Measurements from ENCODE around the gene ACIN1.
"Not testable (repeated sequence)": the region's sequence is repeated elsewhere in the genome, so short reads cannot be mapped to it uniquely, and the experiment has no call there.

ACIN1 gene

GRCh38 chr14:23109769-23110168, 14.8 kb upstream of the ACIN1 start:
- Histone ChIP-seq H2BK5ac (ENCODE audit: low read length) (no peak overlapping the region), H3K9ac (ENCODE audit: low read depth, low read length, poor library complexity) (no peak overlapping the region), H2BK15ac (ENCODE audit: low read length) (no peak overlapping the region), H3K9me3 (replicated peaks in 1 of 2; ENCODE audit: control insufficient read depth in 2 of 2, insufficient read depth in 1 of 2, low read depth in 1 of 2, low read length in 2 of 2) (peaks cover 0 to 2% of the 10 kb centered on the region in 2 donors), H3K79me1 (ENCODE audit: low read depth, low read length) (no peaks in the 10 kb centered on the region), H4K8ac (ENCODE audit: low read depth, low read length) (no peak overlapping the region), H2AK5ac (ENCODE audit: low read depth, low read length) (no peak overlapping the region), H4K91ac (ENCODE audit: low read depth, low read length, poor library complexity) (no peak overlapping the region), H3K4me3 (ENCODE audit: low read length in 2 of 2) (no peak overlapping the region), H2AFZ (ENCODE audit: low read length) (no peak overlapping the region), H3K23ac (ENCODE audit: low read depth, low read length, poor library complexity) (no peak overlapping the region), H3K27ac (replicated peaks; ENCODE audit: low read length) (no peak overlapping the region), H3K18ac (ENCODE audit: low read length) (no peak overlapping the region), H2BK120ac (ENCODE audit: low read depth, low read length) (no peak overlapping the region), H2BK12ac (ENCODE audit: low read length) (no peak overlapping the region), H3K14ac (ENCODE audit: low read length) (no peak overlapping the region), H3K4me2 (ENCODE audit: insufficient read depth, low read length, poor library complexity, severe bottlenecking) (no peak overlapping the region), H3K4ac (ENCODE audit: low read length) (no peak overlapping the region), H3K36me3 (replicated peaks in 1 of 2; ENCODE audit: control insufficient read depth in 2 of 2, insufficient read depth in 2 of 2, low read length in 2 of 2) (no peaks in the 10 kb centered on the region), H3K4me1 (ENCODE audit: control insufficient read depth in 2 of 2, insufficient read depth in 1 of 2, low read depth in 1 of 2, low read length in 2 of 2) (peaks cover 9 to 10% of the 10 kb centered on the region in 2 donors), H3K27me3 (ENCODE audit: control insufficient read depth in 3 of 3, insufficient read depth in 3 of 3, low read depth in 1 of 3, low read length in 3 of 3) (peaks cover 0 to 12% (median 0%) of the 10 kb centered on the region in 3 experiments)
- no peak for DNase-seq (ENCODE audit: low spot score)
- WGBS, 2 donors (ENCODE audit: extremely low coverage in 2 of 2, insufficient read length in 2 of 2, insufficient replicate concordance in 1 of 2) = no CpG with 5 or more reads among the region's 1 CpG

GRCh38 chr14:23108169-23108568, 13.2 kb upstream of the ACIN1 start:
- not testable (repeated sequence) for H3K4me2 ChIP-seq (ENCODE audit: insufficient read depth, low read length, poor library complexity, severe bottlenecking); H2BK120ac ChIP-seq (ENCODE audit: low read depth, low read length); H2BK15ac ChIP-seq (ENCODE audit: low read length); H4K91ac ChIP-seq (ENCODE audit: low read depth, low read length, poor library complexity); H3K4ac ChIP-seq (ENCODE audit: low read length); H3K23ac ChIP-seq (ENCODE audit: low read depth, low read length, poor library complexity); H4K8ac ChIP-seq (ENCODE audit: low read depth, low read length); H3K9me3 ChIP-seq (replicated peaks in 1 of 2; ENCODE audit: control insufficient read depth in 2 of 2, insufficient read depth in 1 of 2, low read depth in 1 of 2, low read length in 2 of 2); H3K18ac ChIP-seq (ENCODE audit: low read length); H2AK5ac ChIP-seq (ENCODE audit: low read depth, low read length); H3K79me1 ChIP-seq (ENCODE audit: low read depth, low read length); H3K4me3 ChIP-seq (ENCODE audit: low read length in 2 of 2); H3K4me1 ChIP-seq (ENCODE audit: control insufficient read depth in 2 of 2, insufficient read depth in 1 of 2, low read depth in 1 of 2, low read length in 2 of 2); H3K14ac ChIP-seq (ENCODE audit: low read length); H2BK5ac ChIP-seq (ENCODE audit: low read length); DNase-seq (ENCODE audit: low spot score); H2AFZ ChIP-seq (ENCODE audit: low read length); H3K9ac ChIP-seq (ENCODE audit: low read depth, low read length, poor library complexity); H3K27ac ChIP-seq (replicated peaks; ENCODE audit: low read length); H2BK12ac ChIP-seq (ENCODE audit: low read length); H3K36me3 ChIP-seq (replicated peaks in 1 of 2; ENCODE audit: control insufficient read depth in 2 of 2, insufficient read depth in 2 of 2, low read length in 2 of 2)
- WGBS, 2 donors (ENCODE audit: extremely low coverage in 2 of 2, insufficient read length in 2 of 2, insufficient replicate concordance in 1 of 2) = no CpG with 5 or more reads among the region's 24 CpGs
- H3K27me3 ChIP-seq (ENCODE audit: control insufficient read depth in 3 of 3, insufficient read depth in 3 of 3, low read depth in 1 of 3, low read length in 3 of 3) = peaks cover 0 to 12% (median 0%) of the 10 kb centered on the region in 3 experiments

GRCh38 chr14:23107620-23108019, 12.7 kb upstream of the ACIN1 start:
- H2BK15ac ChIP-seq (ENCODE audit: low read length); H2BK12ac ChIP-seq (ENCODE audit: low read length); H2AK5ac ChIP-seq (ENCODE audit: low read depth, low read length); H4K91ac ChIP-seq (ENCODE audit: low read depth, low read length, poor library complexity); H3K9ac ChIP-seq (ENCODE audit: low read depth, low read length, poor library complexity); H2AFZ ChIP-seq (ENCODE audit: low read length); H3K27ac ChIP-seq (replicated peaks; ENCODE audit: low read length); H2BK5ac ChIP-seq (ENCODE audit: low read length); H3K18ac ChIP-seq (ENCODE audit: low read length); H3K36me3 ChIP-seq (replicated peaks in 1 of 2; ENCODE audit: control insufficient read depth in 2 of 2, insufficient read depth in 2 of 2, low read length in 2 of 2); H2BK120ac ChIP-seq (ENCODE audit: low read depth, low read length); H3K23ac ChIP-seq (ENCODE audit: low read depth, low read length, poor library complexity); H3K4me1 ChIP-seq (ENCODE audit: control insufficient read depth in 2 of 2, insufficient read depth in 1 of 2, low read depth in 1 of 2, low read length in 2 of 2); DNase-seq (ENCODE audit: low spot score); H3K14ac ChIP-seq (ENCODE audit: low read length); H3K4me3 ChIP-seq (ENCODE audit: low read length in 2 of 2); H3K79me1 ChIP-seq (ENCODE audit: low read depth, low read length); H4K8ac ChIP-seq (ENCODE audit: low read depth, low read length); H3K4ac ChIP-seq (ENCODE audit: low read length); H3K9me3 ChIP-seq (replicated peaks in 1 of 2; ENCODE audit: control insufficient read depth in 2 of 2, insufficient read depth in 1 of 2, low read depth in 1 of 2, low read length in 2 of 2); H3K4me2 ChIP-seq (ENCODE audit: insufficient read depth, low read length, poor library complexity, severe bottlenecking): not testable (repeated sequence)
- H3K27me3 ChIP-seq (ENCODE audit: control insufficient read depth in 3 of 3, insufficient read depth in 3 of 3, low read depth in 1 of 3, low read length in 3 of 3) = peaks cover 0 to 12% (median 0%) of the 10 kb centered on the region in 3 experiments
- WGBS, 2 donors (ENCODE audit: extremely low coverage in 2 of 2, insufficient read length in 2 of 2, insufficient replicate concordance in 1 of 2) = no CpG with 5 or more reads among the region's 5 CpGs

- no peak overlapping the region for H3K27ac ChIP-seq (replicated peaks; ENCODE audit: low read length)
Measured at GRCh38 chr14:23106747-23107045, 11.8 kb upstream of the ACIN1 start.

More at GRCh38 chr14:23106747-23107045, 11.8 kb upstream of the ACIN1 start:
- Histone ChIP-seq H2AK5ac (ENCODE audit: low read depth, low read length) (no peak overlapping the region), H2AFZ (ENCODE audit: low read length) (no peak overlapping the region), H3K36me3 (replicated peaks in 1 of 2; ENCODE audit: control insufficient read depth in 2 of 2, insufficient read depth in 2 of 2, low read length in 2 of 2) (no peaks in the 10 kb centered on the region), H2BK12ac (ENCODE audit: low read length) (no peak overlapping the region), H2BK5ac (ENCODE audit: low read length) (no peak overlapping the region), H2BK15ac (ENCODE audit: low read length) (no peak overlapping the region), H3K9me3 (replicated peaks in 1 of 2; ENCODE audit: control insufficient read depth in 2 of 2, insufficient read depth in 1 of 2, low read depth in 1 of 2, low read length in 2 of 2) (peaks cover 0 to 2% of the 10 kb centered on the region in 2 donors), H3K79me1 (ENCODE audit: low read depth, low read length) (no peaks in the 10 kb centered on the region), H3K4me3 (ENCODE audit: low read length in 2 of 2) (no peak overlapping the region), H2BK120ac (ENCODE audit: low read depth, low read length) (no peak overlapping the region), H4K8ac (ENCODE audit: low read depth, low read length) (no peak overlapping the region), H3K27me3 (ENCODE audit: control insufficient read depth in 3 of 3, insufficient read depth in 3 of 3, low read depth in 1 of 3, low read length in 3 of 3) (peaks cover 0 to 12% (median 0%) of the 10 kb centered on the region in 3 experiments), H3K23ac (ENCODE audit: low read depth, low read length, poor library complexity) (no peak overlapping the region), H3K4me1 (ENCODE audit: control insufficient read depth in 2 of 2, insufficient read depth in 1 of 2, low read depth in 1 of 2, low read length in 2 of 2) (no peaks in the 10 kb centered on the region), H4K91ac (ENCODE audit: low read depth, low read length, poor library complexity) (no peak overlapping the region), H3K9ac (ENCODE audit: low read depth, low read length, poor library complexity) (no peak overlapping the region), H3K4ac (ENCODE audit: low read length) (no peak overlapping the region), H3K18ac (ENCODE audit: low read length) (no peak overlapping the region), H3K14ac (ENCODE audit: low read length) (no peak overlapping the region), H3K4me2 (ENCODE audit: insufficient read depth, low read length, poor library complexity, severe bottlenecking) (no peak overlapping the region)
- no peak for DNase-seq (ENCODE audit: low spot score)
